Endodermal cell (in vitro differentiated cells): Measurements from ENCODE around the gene DOCK10. TPM values are rescaled to one million over a fixed set of nuclear protein-coding genes. Genes with fewer than 3 reads are reported as not detected.

ENCODE experiments used
- DNase-seq: peaks from one replicate; pipeline ENCODE4 v3.0.0-alpha.2; 2017
- H3K27ac ChIP-seq: 2 replicates; pipeline ENCODE4 v1.5.1; 2013; ENCODE audit warnings: mild to moderate bottlenecking, low read depth, low read length, moderate library complexity
- H3K27me3 ChIP-seq: 2 replicates; pipeline ENCODE4 v1.6.1; 2013; ENCODE audit warnings: mild to moderate bottlenecking, low read length, moderate library complexity; ENCODE audit not compliant: insufficient read depth, control insufficient read depth, poor library complexity, severe bottlenecking
- H3K36me3 ChIP-seq: 2 replicates; pipeline ENCODE4 v1.7.0; 2013; ENCODE audit warnings: mild to moderate bottlenecking, low read length, moderate library complexity; ENCODE audit not compliant: control insufficient read depth, insufficient read depth
- H3K4me1 ChIP-seq: one replicate; pipeline ENCODE4 v1.7.0; 2013; ENCODE audit warnings: low read length; ENCODE audit not compliant: control insufficient read depth, insufficient read depth
- H3K4me3 ChIP-seq: 2 replicates; pipeline ENCODE4 v1.5.1; 2013; ENCODE audit warnings: mild to moderate bottlenecking, low read length, moderate library complexity
- H3K9ac ChIP-seq: 2 replicates; pipeline ENCODE4 v1.6.1; 2013; ENCODE audit warnings: mild to moderate bottlenecking, low read length, moderate library complexity; ENCODE audit not compliant: poor library complexity, severe bottlenecking; ENCODE audit errors: extremely low read depth
- H3K9me3 ChIP-seq: 2 replicates; pipeline ENCODE4 v1.6.1; 2013; ENCODE audit warnings: mild to moderate bottlenecking, low read length, moderate library complexity; ENCODE audit not compliant: control insufficient read depth
- H3K27ac Mint-ChIP-seq: 2 replicates; pipeline ENCODE4 v1.8.0; 2020; ENCODE audit warnings: mixed read lengths
- H3K27me3 Mint-ChIP-seq: 2 replicates; pipeline ENCODE4 v1.8.0; 2021; ENCODE audit warnings: mild to moderate bottlenecking, mixed read lengths; ENCODE audit not compliant: insufficient read depth
- H3K36me3 Mint-ChIP-seq: 2 replicates; pipeline ENCODE4 v1.8.0; 2020; ENCODE audit warnings: low read depth, mixed read lengths
- H3K4me1 Mint-ChIP-seq: 2 replicates; pipeline ENCODE4 v1.8.0; 2020; ENCODE audit warnings: mixed read lengths
- H3K4me3 Mint-ChIP-seq: 2 replicates; pipeline ENCODE4 v1.8.0; 2020; ENCODE audit warnings: mild to moderate bottlenecking, moderate library complexity, mixed read lengths
- H3K9me3 Mint-ChIP-seq: 2 replicates; pipeline ENCODE4 v1.8.0; 2020; ENCODE audit warnings: mild to moderate bottlenecking, mixed read lengths
- CTCF ChIP-seq: fragments of 200-600 bp; sonication (generic); conservative IDR thresholded peaks from 2 replicates; pipeline ENCODE4 v1.5.0; 2021; ENCODE audit warnings: antibody characterized with exemption, mild to moderate bottlenecking
- WGBS, 2 experiments: methylation state at CpG; one replicate each; pipeline versions ENCODE4 v1.1.5 to v1.1.7; 2013; ENCODE audit warnings: missing lambda C conversion rate in 2 of 2, mixed read lengths in 1 of 2; ENCODE audit not compliant: insufficient coverage in 1 of 2, insufficient read length in 1 of 2; 5-methylcytosine and 5-hydroxymethylcytosine counted together
- total RNA-seq, 2 donors: library from RNA; stranded (reverse); fragmentation: NEBNext Ultra II Directional in 1 of 2; extraction: Animal tissue kit (Norgen Biotek cat#: 25700) in 1 of 2; gene quantifications; 2 replicates in 1 of 2; 3 replicates in 1 of 2; pipeline ENCODE4 v1.2.1, GENCODE V29; 2021

DOCK10 gene
- total RNA-seq, 2 donors from 2014 or later = 0.44 to 1.4 TPM

- no peak for DNase-seq
- no peak for TF ChIP-seq CTCF
- H3K9me3 Mint-ChIP-seq = no peaks in the 10 kb centered on the region
- H3K4me1 Mint-ChIP-seq = peaks cover 19% of the 10 kb centered on the region
- WGBS, 2 experiments = 93 to 100% methylated on average over 1 to 4 of the region's 4 CpGs
- H3K27ac Mint-ChIP-seq = no peak overlapping the region
- H3K27me3 ChIP-seq = no peaks in the 10 kb centered on the region
- no peak overlapping the region for H3K4me3 Mint-ChIP-seq
- no peaks in the 10 kb centered on the region for H3K9me3 ChIP-seq
- H3K27me3 Mint-ChIP-seq = no peaks in the 10 kb centered on the region
- H3K9ac ChIP-seq = no peak overlapping the region
- no peaks in the 10 kb centered on the region for H3K36me3 ChIP-seq
- no peak overlapping the region for H3K27ac ChIP-seq
- no peak overlapping the region for H3K4me3 ChIP-seq
- no peaks in the 10 kb centered on the region for H3K36me3 Mint-ChIP-seq
- H3K4me1 ChIP-seq = peaks cover 3% of the 10 kb centered on the region
These were observed 31.5 kb downstream of the DOCK10 start for GRCh38 chr2:225010804-225011203.

DNA sequence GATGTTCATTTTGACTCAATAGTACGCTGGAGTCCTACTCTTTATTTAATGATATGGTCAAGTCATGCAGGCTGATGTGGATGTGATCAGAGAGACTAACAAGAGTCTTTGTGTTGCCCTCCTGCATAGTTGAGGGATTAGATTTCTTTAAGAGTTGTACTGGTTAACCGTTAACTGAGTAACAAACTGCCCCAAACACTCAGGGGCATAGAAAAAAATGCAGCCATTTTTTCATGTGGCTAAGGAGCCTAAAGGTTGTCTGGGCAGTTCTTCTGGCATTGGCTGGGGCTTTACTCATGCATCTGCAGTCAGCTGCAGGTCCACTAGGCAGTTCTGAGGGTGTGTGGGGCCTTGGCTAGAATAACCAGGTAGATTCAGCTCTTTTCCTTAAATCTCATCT is 32.5 kb downstream of the DOCK10 start:
- WGBS, 2 experiments = 78 to 80% methylated on average over 1 to 2 of the region's 2 CpGs
- no peak for DNase-seq
- Mint-ChIP-seq H3K27me3 (no peaks in the 10 kb centered on the region), H3K4me1 (peaks cover 19% of the 10 kb centered on the region), H3K27ac (peak overlapping the region; percentile 74), H3K9me3 (no peaks in the 10 kb centered on the region), H3K4me3 (no peak overlapping the region), H3K36me3 (no peaks in the 10 kb centered on the region)
- H3K9ac ChIP-seq = no peak overlapping the region
- H3K27ac ChIP-seq = no peak overlapping the region
- TF ChIP-seq CTCF = no peak
- no peaks in the 10 kb centered on the region for H3K27me3 ChIP-seq
- H3K9me3 ChIP-seq = no peaks in the 10 kb centered on the region
- no peak overlapping the region for H3K4me3 ChIP-seq
- peaks cover 3% of the 10 kb centered on the region for H3K4me1 ChIP-seq
- H3K36me3 ChIP-seq = no peaks in the 10 kb centered on the region

DNA sequence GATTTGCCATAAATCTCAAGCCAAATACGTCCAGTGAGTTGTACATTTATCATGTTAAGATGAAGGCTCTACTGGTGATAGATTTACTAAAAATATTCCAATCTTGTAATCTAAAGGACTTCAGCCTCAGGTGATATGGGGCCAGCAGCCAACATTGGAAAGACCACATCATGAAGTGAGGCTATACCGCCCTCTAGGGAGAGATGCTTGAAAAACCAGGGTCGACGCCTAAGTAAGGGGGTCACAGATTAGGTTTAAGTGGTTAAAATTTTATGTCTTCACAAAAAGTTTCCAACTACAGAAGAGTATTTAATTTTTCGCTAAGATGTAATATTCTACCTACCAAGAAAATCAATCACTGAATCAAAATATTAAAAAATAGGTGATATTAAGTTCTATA is 33.3 kb downstream of the DOCK10 start:
- 35% methylated on average over 4 of the region's 5 CpGs; no CpG with 5 or more reads in 1 of the 2 experiments for WGBS, 2 experiments
- H3K36me3 Mint-ChIP-seq = no peaks in the 10 kb centered on the region
- DNase-seq = peak; percentile 76
- H3K9me3 ChIP-seq = no peaks in the 10 kb centered on the region
- H3K4me3 ChIP-seq = no peak overlapping the region
- no peak overlapping the region for H3K4me3 Mint-ChIP-seq
- peaks cover 3% of the 10 kb centered on the region for H3K4me1 ChIP-seq
- no peaks in the 10 kb centered on the region for H3K27me3 Mint-ChIP-seq
- H3K9me3 Mint-ChIP-seq = no peaks in the 10 kb centered on the region
- peak; percentile 88 for TF ChIP-seq CTCF
- no peak overlapping the region for H3K27ac ChIP-seq
- H3K27me3 ChIP-seq = no peaks in the 10 kb centered on the region
- H3K27ac Mint-ChIP-seq = no peak overlapping the region
- no peaks in the 10 kb centered on the region for H3K36me3 ChIP-seq
- H3K4me1 Mint-ChIP-seq = peaks cover 19% of the 10 kb centered on the region
- no peak overlapping the region for H3K9ac ChIP-seq
